Endothelial cell of umbilical vein (primary cell): ENCODE measurements around the gene TBL3. TPM values are rescaled to one million over a fixed set of nuclear protein-coding genes. Genes with fewer than 3 reads are reported as not detected.

ENCODE experiments used
- Bru-seq: library from RNA; stranded (reverse); fragments of 400-500 nt; gene quantifications from one replicate; lab custom pipeline; 2021; lab: Mats Ljungman, UMichigan
- BruChase-seq, 2 experiments: library from RNA; stranded (reverse); fragments of 400-500 nt; gene quantifications; one replicate each; lab custom pipeline; 2021; lab: Mats Ljungman, UMichigan
- BruUV-seq: library from RNA; stranded (reverse); fragments of 400-500 nt; replicated peaks from 2 replicates; lab custom pipeline; 2021; lab: Mats Ljungman, UMichigan
- CTCF ChIA-PET: fragments of 300-600, 350-600 bp; sonication (Branson Sonifier 250); formaldehyde crosslinking; loops from one replicate; lab custom pipeline; 2021; ENCODE audit warnings: antibody characterized with exemption, inconsistent platforms; lab: Charles Lee
- POLR2A ChIA-PET: fragments of 300-600, 350-600 bp; sonication (Branson Sonifier 250); formaldehyde crosslinking; loops from one replicate; lab custom pipeline; 2021; ENCODE audit warnings: antibody characterized with exemption, inconsistent platforms; lab: Charles Lee
- DNase-seq: peaks from one replicate; pipeline ENCODE4 v3.0.0-alpha.2; 2011; ENCODE audit warnings: low read depth, low spot score
- FAIRE-seq: peaks from 2 replicates; lab custom pipeline; 2011; peaks lifted over from hg19 to GRCh38; lab: Jason Lieb, UNC
- H2AFZ ChIP-seq: 2 replicates; pipeline ENCODE4 v1.6.0; 2012; ENCODE audit warnings: low read depth, low read length, control low read depth, inconsistent platforms
- H3K27ac ChIP-seq: 2 replicates; pipeline ENCODE4 v1.5.1; 2011; ENCODE audit warnings: low read depth, mild to moderate bottlenecking, control low read depth, low read length, moderate library complexity; ENCODE audit not compliant: insufficient read depth
- H3K27me3 ChIP-seq, 2 experiments: 2 replicates each; pipeline versions ENCODE4 v1.6.0 to v1.6.1; 2011; ENCODE audit warnings: low read length in 2 of 2, mixed read lengths in 1 of 2; ENCODE audit not compliant: control insufficient read depth in 2 of 2, insufficient read depth in 2 of 2
- H3K36me3 ChIP-seq, 2 experiments: 2 replicates in 1 of 2; 3 replicates in 1 of 2; pipeline ENCODE4 v1.5.1; 2011; ENCODE audit warnings: low read length in 2 of 2, mild to moderate bottlenecking in 1 of 2, moderate library complexity in 1 of 2; ENCODE audit not compliant: control insufficient read depth in 2 of 2, insufficient read depth in 2 of 2; ENCODE audit errors: extremely low read depth in 1 of 2
- H3K4me1 ChIP-seq: 3 replicates; pipeline ENCODE4 v1.5.1; 2011; ENCODE audit warnings: mild to moderate bottlenecking, low read length; ENCODE audit not compliant: control insufficient read depth, insufficient read depth; ENCODE audit errors: extremely low read depth
- H3K4me2 ChIP-seq: 2 replicates; pipeline ENCODE4 v1.6.1; 2011; ENCODE audit warnings: low read length, control low read depth, mixed read lengths; ENCODE audit not compliant: insufficient read depth
- H3K4me3 ChIP-seq, 3 experiments: fragments of 200-600 bp in 1 of 3; sonication (generic), shearing (Covaris generic) in 1 of 3; replicated peaks in 1 of 3; 2 replicates each; pipeline ENCODE4 v1.5.1; 2011 to 2016; ENCODE audit warnings: control low read depth in 3 of 3, low read length in 3 of 3, mild to moderate bottlenecking in 2 of 3, inconsistent platforms in 1 of 3, low read depth in 1 of 3, moderate library complexity in 1 of 3; ENCODE audit not compliant: insufficient read depth in 1 of 3
- H3K79me2 ChIP-seq: 2 replicates; pipeline ENCODE4 v1.6.0; 2012; ENCODE audit warnings: low read length, inconsistent platforms; ENCODE audit not compliant: control insufficient read depth, insufficient read depth
- H3K9ac ChIP-seq: replicated peaks from 2 replicates; pipeline ENCODE3; 2011; ENCODE audit warnings: low read length, control low read depth; ENCODE audit not compliant: insufficient read depth; ENCODE audit errors: extremely low read depth
- H3K9me1 ChIP-seq: replicated peaks from 3 replicates; pipeline ENCODE4 v1.6.0; 2011; ENCODE audit warnings: mild to moderate bottlenecking, low read length; ENCODE audit not compliant: control insufficient read depth, insufficient read depth; ENCODE audit errors: extremely low read depth
- H3K9me3 ChIP-seq: replicated peaks from 2 replicates; pipeline ENCODE4 v1.5.1; 2012; ENCODE audit warnings: low read length, inconsistent platforms; ENCODE audit not compliant: control insufficient read depth, insufficient read depth
- H4K20me1 ChIP-seq: replicated peaks from 2 replicates; pipeline ENCODE3; 2011; ENCODE audit warnings: mild to moderate bottlenecking, low read length; ENCODE audit not compliant: control insufficient read depth, insufficient read depth; ENCODE audit errors: extremely low read depth
- FOS ChIP-seq: IDR thresholded peaks from 2 replicates; pipeline ENCODE4 v1.6.1; 2011; ENCODE audit warnings: mild to moderate bottlenecking, low read length, moderate library complexity, borderline replicate concordance; ENCODE audit not compliant: insufficient read depth
- MAX ChIP-seq: IDR thresholded peaks from 2 replicates; pipeline ENCODE4 v1.6.1; 2011; ENCODE audit not compliant: insufficient read depth, insufficient read length
- MYC ChIP-seq: IDR thresholded peaks from one replicate; pipeline ENCODE4 v1.6.1; 2011; ENCODE audit warnings: mild to moderate bottlenecking, low read depth, low read length
- POLR2A ChIP-seq: IDR thresholded peaks from 2 replicates; pipeline ENCODE4 v1.6.1; 2012; ENCODE audit warnings: low read depth, mild to moderate bottlenecking, control low read depth, low read length
- POLR2AphosphoS5 ChIP-seq: IDR thresholded peaks from 2 replicates; pipeline ENCODE4 v1.6.1; 2012; ENCODE audit warnings: low read depth, mild to moderate bottlenecking, control low read depth, low read length, moderate library complexity; ENCODE audit not compliant: insufficient read depth
- dilution Hi-C: fragments of 300-500 bp; cut with MboI; formaldehyde crosslinking; loops from one replicate; pipeline ENCODE4 v1.15.0; 2019; ENCODE audit warnings: low sequenced_read_pairs; ENCODE audit not compliant: extremely low pct_ligation_motif_present
- intact Hi-C: fragments of 100-400 bp; cut with micrococcal nuclease; formaldehyde crosslinking; loops from one replicate; pipeline ENCODE4 v1.10.0; 2022
- long read RNA-seq: library from polyadenylated mRNA; stranded (forward); transcript quantifications from one replicate; pipeline ENCODE4 v2.0.0, GENCODE V29; 2021
- polyA minus RNA-seq, 3 experiments: library from RNA; depleted of rRNA, polyadenylated mRNA; stranded (reverse); fragments of >200 nt; gene quantifications; 1 replicate in 1 of 3; 2 replicates in 2 of 3; pipeline ENCODE4 v1.2.3, GENCODE V29; 2011
- polyA plus RNA-seq, 4 experiments: library from polyadenylated mRNA; depleted of rRNA in 3 of 4; stranded (reverse) in 3 of 4; unstranded in 1 of 4; fragments of >200 nt; gene quantifications; 2 replicates each; pipeline versions ENCODE4 v1.2.1 to v1.2.3, GENCODE V29; 2011 to 2012; ENCODE audit warnings: missing spikeins in 1 of 4
- total RNA-seq: library from RNA; stranded (reverse); gene quantifications from 2 replicates; pipeline ENCODE4 v1.2.3, GENCODE V29; 2021

TBL3 gene
- total RNA-seq: 42.2 and 42.3 TPM in 2 replicates
- polyA plus RNA-seq: 77.1 and 80.6 TPM in 2 replicates
- 41.0 and 51.3 TPM in 2 replicates for polyA plus RNA-seq (2011; cell fraction: cytosol; rRNA removed)
- polyA plus RNA-seq (2011; cell fraction: nucleus; rRNA removed): 86.9 and 88.7 TPM in 2 replicates
- polyA plus RNA-seq (2012): 41.6 and 49.8 TPM in 2 replicates
- polyA minus RNA-seq: 38.8 and 42.1 TPM in 2 replicates
- polyA minus RNA-seq (2011; cell fraction: cytosol; rRNA and poly(A)+ RNA removed): 53.1 TPM
- polyA minus RNA-seq (2011; cell fraction: nucleus; rRNA and poly(A)+ RNA removed): 17.1 and 27.7 TPM in 2 replicates
- Bru-seq, nascent RNA: percentile 42 among the genes with signal in this experiment
- percentile 78 among the genes with signal in this experiment for BruChase-seq, experiment 1, labeled RNA remaining after a 6-hour chase
- BruChase-seq, experiment 2, labeled RNA remaining after a 2-hour chase: percentile 60 among the genes with signal in this experiment
- long read RNA-seq, full-length matches to known transcripts: 154 of 201 reads
- long read RNA-seq, partial matches to known transcripts: 16 of 201 reads
- long read RNA-seq, other reads (novel, unspliced or antisense): 31 of 201 reads

- POLR2A ChIA-PET: interaction anchor here (1.2 kb wide), 1 partner anchor 8 kb away, joined by 3 read pairs; no protein-coding TSS in a partner anchor
- FAIRE-seq: peak; percentile 88
- Histone ChIP-seq H3K4me3 (peak within 1 kb of the TSS; percentile 59 to 82 (median 62)), H4K20me1 (no peaks in the 10 kb centered on the region), H3K36me3 (peaks cover 9 to 25% of the 10 kb centered on the region in 2 experiments), H3K27me3 (no peaks in the 10 kb centered on the region), H3K9ac (peak within 1 kb of the TSS; percentile 76), H3K4me1 (peaks cover 4% of the 10 kb centered on the region), H3K27ac (peak within 1 kb of the TSS; percentile 40), H3K9me3 (no peaks in the 10 kb centered on the region), H3K4me2 (peak within 1 kb of the TSS; percentile 70), H2AFZ (peak within 1 kb of the TSS; percentile 65), H3K79me2 (peaks cover 15% of the 10 kb centered on the region), H3K9me1 (no peaks in the 10 kb centered on the region)
- CTCF ChIA-PET: interaction anchor here (1.4 kb wide), 1 partner anchor 169 kb away, joined by 5 read pairs; no protein-coding TSS in a partner anchor
- intact Hi-C loops: loop anchor here (1.0 kb wide), 1 partner anchor 12 kb away; the partner anchor contains the start of gene GFER
- TF ChIP-seq POLR2A (peak; percentile 94), MYC (no peak), POLR2AphosphoS5 (peak; percentile 94), FOS (no peak), MAX (peak; percentile 68)
- dilution Hi-C loops: no loop called here
- no TSS peak for BruUV-seq
- peak; percentile 95 for DNase-seq
Observed at GRCh38 chr16:1971796-1972489, at the start of gene TBL3. Gene TBL3, plus strand, starts transcription at chr16:1972053. Its CDS starts 112 bp downstream, at chr16:1972165.
